Hepatocyte (in vitro differentiated cells): Measurements from ENCODE around the gene STT3B.

Experiments used
- EZH2 ChIP-seq: fragments of 200-600 bp; sonication (generic); IDR thresholded peaks from 2 replicates; pipeline ENCODE4 v1.6.1; 2016; ENCODE audit warnings: antibody characterized with exemption, mild to moderate bottlenecking, borderline replicate concordance
- EZH2phosphoT487 ChIP-seq: fragments of 200-600 bp; sonication (generic); IDR thresholded peaks from one replicate; pipeline ENCODE4 v1.6.1; 2018; ENCODE audit warnings: antibody characterized with exemption, mild to moderate bottlenecking, low read depth, moderate library complexity; ENCODE audit not compliant: unreplicated experiment, severe bottlenecking
- TF ChIP-seq, protein P1 (sequence below): fragments of 200-600 bp; sonication (generic); IDR thresholded peaks from 2 replicates; pipeline ENCODE4 v1.5.1; 2016; ENCODE audit warnings: antibody characterized with exemption, mild to moderate bottlenecking; ENCODE audit not compliant: poor library complexity

- TF ChIP-seq EZH2 (no peak), EZH2phosphoT487 (no peak)
- TF ChIP-seq, protein P1, sequence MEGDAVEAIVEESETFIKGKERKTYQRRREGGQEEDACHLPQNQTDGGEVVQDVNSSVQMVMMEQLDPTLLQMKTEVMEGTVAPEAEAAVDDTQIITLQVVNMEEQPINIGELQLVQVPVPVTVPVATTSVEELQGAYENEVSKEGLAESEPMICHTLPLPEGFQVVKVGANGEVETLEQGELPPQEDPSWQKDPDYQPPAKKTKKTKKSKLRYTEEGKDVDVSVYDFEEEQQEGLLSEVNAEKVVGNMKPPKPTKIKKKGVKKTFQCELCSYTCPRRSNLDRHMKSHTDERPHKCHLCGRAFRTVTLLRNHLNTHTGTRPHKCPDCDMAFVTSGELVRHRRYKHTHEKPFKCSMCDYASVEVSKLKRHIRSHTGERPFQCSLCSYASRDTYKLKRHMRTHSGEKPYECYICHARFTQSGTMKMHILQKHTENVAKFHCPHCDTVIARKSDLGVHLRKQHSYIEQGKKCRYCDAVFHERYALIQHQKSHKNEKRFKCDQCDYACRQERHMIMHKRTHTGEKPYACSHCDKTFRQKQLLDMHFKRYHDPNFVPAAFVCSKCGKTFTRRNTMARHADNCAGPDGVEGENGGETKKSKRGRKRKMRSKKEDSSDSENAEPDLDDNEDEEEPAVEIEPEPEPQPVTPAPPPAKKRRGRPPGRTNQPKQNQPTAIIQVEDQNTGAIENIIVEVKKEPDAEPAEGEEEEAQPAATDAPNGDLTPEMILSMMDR = no peak
These were observed 82.5 kb downstream of the STT3B start for GRCh38 chr3:31615071-31615875.
